KOPT-K1 (cell line): Measurements from ENCODE around the gene CDYL.
A peak's percentile ranks its signal among the peaks of the same experiment; 100 is the strongest.
"Not testable (repeated sequence)": the region's sequence is repeated elsewhere in the genome, so short reads cannot be mapped to it uniquely, and the experiment has no call there.

Experiments
- H3K27ac ChIP-seq: fragments of 200-600 bp; sonication (generic); 2 replicates; pipeline ENCODE4 v1.5.1; 2016; ENCODE audit warnings: antibody characterized with exemption, mild to moderate bottlenecking, low read depth, low read length; ENCODE audit not compliant: poor library complexity, severe bottlenecking
- H3K36me3 ChIP-seq: fragments of 200-600 bp; sonication (generic); 2 replicates; pipeline ENCODE4 v1.5.1; 2017; ENCODE audit warnings: antibody characterized with exemption, mild to moderate bottlenecking, low read length, moderate library complexity; ENCODE audit not compliant: insufficient read depth
- H3K9me3 ChIP-seq: fragments of 200-600 bp; sonication (generic); 2 replicates; pipeline ENCODE4 v1.5.1; 2017; ENCODE audit warnings: antibody characterized with exemption, low read length, mild to moderate bottlenecking; ENCODE audit not compliant: insufficient read depth, poor library complexity, severe bottlenecking

Gene CDYL

DNA sequence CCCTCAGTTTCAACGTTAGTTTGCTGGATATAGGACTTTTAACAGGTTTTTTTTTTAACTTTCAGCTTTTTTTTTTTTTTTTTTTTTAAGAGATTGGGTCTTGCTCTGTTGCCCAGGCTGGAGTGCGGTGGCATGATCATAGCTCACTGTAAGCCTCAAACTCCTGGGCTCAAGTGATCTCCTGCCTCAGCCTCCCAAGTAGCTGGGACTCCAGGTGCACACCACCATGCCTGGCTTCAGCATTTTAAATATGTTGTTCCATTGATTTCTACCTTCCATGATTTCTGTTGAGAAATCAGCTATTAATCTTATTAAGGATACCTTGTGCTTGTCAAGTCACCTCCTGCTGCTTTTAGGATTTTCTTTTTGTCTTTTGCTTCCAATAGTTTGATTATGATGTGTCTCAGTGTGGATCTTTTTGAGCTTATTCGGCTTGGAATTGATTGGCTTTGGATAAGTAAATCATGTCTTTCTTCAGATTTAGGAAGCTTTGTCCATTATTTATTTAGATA is 52.0 kb downstream of the CDYL start:
- Histone ChIP-seq H3K9me3 (peaks cover 47% of the 10 kb centered on the region), H3K36me3 (peaks cover 6% of the 10 kb centered on the region; the same call in 1 of the 2 replicates), H3K27ac (no peak overlapping the region)

DNA sequence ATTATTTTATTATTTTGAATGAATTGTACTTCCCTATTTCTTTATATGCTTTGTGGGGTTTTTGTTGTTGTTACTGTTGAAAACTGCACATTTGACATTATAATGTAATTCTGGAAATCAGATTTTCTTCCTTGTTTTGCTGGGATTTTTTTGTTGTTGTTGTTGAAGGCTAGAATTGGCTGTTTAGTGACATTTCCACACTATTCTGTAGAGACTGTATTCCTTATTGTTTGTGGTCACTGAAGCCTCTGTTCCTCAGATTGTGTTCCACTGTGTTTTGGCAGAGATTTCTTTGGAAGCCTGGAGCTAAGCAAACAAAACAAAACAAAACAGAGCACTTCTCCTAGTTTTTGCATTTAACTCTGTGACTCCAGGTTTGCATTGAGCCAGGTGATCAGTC is 52.9 kb downstream of the CDYL start:
- Histone ChIP-seq H3K36me3 (peaks cover 6% of the 10 kb centered on the region; the same call in 1 of the 2 replicates), H3K9me3 (peaks cover 47% of the 10 kb centered on the region), H3K27ac (no peak overlapping the region)

DNA sequence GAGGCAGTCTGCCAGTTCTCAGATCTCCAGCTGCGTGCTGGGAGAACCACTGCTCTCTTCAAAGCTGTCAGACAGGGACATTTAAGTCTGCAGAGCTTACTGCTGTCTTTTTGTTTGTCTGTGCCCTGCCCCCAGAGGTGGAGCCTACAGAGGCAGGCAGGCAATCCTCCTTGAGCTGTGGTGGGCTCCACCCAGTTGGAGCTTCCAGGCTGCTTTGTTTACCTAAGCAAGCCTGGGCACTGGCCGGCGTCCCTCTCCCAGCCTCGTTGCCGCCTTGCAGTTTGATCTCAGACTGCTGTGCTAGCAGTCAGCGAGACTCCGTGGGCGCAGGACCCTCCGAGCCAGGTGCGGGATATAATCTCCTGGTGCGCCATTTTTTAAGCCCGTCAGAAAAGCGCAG is 59.3 kb downstream of the CDYL start:
- peaks cover 31% of the 10 kb centered on the region for H3K9me3 ChIP-seq
- H3K36me3 ChIP-seq, H3K27ac ChIP-seq: not testable (repeated sequence)

DNA sequence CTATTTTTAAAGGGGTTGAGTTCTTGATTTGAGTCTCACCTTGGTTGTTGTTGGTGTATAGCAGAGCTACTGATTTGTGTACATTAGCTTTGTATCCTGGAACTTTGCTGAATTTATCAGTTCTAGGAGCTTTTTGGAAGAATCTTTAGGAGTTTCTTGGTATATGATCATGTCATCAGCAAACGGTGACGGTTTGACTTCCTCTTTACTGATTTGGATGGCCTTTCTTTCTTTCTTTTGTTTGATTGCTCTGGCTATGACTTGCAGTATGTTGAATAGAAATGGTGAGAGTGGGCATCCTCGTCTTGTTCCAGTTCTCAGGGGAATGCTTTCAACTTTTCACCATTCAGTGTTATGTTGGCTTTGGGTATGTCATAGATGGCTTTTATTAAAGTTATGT is 64.0 kb downstream of the CDYL start:
- Histone ChIP-seq H3K36me3 (no peaks in the 10 kb centered on the region; the same call in 1 of the 2 replicates), H3K27ac (no peak overlapping the region), H3K9me3 (peaks cover 66% of the 10 kb centered on the region)

DNA sequence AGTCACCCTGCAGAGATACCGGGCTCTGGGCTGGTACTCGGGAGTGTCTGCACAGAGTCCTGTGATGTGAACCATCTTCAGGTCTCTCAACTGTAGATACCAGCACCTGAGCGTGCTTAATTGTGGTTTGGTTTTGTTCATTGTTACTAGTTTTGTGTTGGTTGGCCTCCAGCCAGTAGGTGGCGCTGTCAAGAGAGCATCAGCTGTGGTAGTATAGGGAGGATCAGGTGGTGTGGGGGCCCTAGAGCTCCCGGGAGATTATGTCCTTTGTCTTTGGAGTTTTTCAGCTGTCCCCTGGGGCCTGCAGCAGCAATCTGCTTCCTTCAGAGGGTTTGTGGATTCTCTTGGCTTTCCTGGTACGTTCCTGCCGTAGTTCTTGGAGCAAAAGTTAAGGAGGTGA is 67.9 kb downstream of the CDYL start:
- Histone ChIP-seq H3K9me3 (peaks cover 54% of the 10 kb centered on the region), H3K36me3 (no peaks in the 10 kb centered on the region; the same call in 1 of the 2 replicates), H3K27ac (no peak overlapping the region)

DNA sequence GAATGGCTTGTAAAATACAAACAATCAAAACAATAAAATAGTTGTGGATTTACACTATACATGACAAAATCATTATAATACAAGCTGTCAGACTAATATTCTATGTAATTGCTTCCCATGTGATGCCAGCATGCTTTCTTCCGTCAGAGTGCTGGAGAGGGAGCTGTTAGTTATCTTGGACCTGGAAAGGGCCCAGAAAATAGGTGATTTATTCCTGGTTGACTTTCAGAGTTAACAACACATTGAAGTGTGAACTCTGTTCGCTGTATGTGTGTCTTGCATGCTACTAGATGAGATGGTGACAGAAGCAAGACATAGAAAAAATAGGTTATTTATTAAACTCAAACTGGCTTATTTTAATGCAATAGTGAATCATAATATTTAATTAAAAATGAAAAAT is 70.2 kb downstream of the CDYL start:
- no peaks in the 10 kb centered on the region; the same call in 1 of the 2 replicates for H3K36me3 ChIP-seq
- peaks cover 42% of the 10 kb centered on the region for H3K9me3 ChIP-seq
- H3K27ac ChIP-seq = no peak overlapping the region

DNA sequence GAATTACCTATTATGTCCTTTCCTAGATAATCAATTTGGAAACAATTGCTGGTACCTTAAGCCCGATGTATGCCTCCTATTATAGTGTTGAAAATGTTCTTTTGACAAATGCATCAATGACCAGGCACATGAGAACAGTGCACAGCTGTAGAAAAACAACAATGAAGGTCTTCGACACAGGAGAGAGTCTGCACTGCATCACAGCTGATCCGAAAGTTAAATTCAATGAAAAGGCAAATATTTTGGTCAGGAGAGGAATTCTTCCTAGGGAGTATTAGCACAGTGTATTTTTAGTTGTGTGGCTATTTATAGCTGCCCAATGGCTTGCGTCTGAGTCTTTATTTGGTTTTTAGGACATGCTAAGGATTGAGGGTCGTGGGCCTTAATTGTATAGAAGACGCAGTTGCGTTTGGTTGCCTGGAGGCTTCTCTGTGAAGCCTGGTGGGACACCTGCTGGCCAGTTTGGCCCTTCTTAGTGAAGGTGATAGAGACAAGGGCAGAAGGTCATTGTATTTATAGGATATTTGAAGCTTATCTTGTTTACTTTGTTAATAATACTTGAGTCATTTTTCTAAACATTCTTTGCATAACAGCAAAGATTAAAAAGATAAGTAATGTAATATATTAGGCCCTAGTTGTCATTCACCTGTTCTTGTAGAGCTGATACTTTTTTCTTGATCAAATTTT is 72.3 kb downstream of the CDYL start:
- Histone ChIP-seq H3K27ac (no peak overlapping the region), H3K36me3 (no peaks in the 10 kb centered on the region; the same call in 1 of the 2 replicates), H3K9me3 (peaks cover 27% of the 10 kb centered on the region)

DNA sequence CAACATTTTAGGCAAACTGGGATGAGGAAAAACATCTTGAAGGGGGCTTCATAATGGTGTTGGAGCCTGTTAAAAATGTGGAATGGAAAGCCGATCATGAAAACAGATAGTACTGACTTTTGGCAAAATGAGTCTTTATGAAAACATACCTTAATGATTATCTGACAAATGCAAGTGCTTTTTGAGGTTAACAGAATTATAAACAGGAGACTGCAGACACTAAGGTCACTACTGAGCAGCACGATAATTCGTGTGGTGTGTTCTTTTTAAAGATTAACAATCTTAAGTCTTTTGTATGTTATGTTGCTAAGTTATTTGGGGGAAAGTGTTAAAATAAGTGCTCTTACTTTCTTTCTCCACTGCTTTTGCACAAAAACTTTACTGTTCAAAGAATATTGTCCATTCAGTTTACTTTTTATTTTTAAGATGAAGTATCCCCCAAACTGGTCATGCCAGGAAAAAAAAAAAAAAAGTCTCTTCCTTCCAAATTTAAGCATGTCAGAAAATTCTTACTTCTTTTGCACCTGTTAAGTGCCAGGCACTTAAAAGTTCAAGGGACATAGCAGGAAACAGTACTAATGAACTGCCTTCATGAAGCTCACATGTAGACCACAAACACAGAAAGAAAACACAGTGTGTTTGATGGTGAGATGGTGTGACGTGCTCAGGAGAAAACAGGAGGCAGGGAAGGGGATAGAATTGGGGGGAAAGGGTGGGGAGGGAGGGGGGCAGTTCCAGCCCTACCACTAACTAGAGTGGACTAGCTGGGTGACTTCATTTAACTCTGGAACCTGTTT is 73.2 kb downstream of the CDYL start:
- peak overlapping the region; percentile 1 for H3K27ac ChIP-seq
- H3K36me3 ChIP-seq = no peaks in the 10 kb centered on the region
- peaks cover 18% of the 10 kb centered on the region for H3K9me3 ChIP-seq

DNA sequence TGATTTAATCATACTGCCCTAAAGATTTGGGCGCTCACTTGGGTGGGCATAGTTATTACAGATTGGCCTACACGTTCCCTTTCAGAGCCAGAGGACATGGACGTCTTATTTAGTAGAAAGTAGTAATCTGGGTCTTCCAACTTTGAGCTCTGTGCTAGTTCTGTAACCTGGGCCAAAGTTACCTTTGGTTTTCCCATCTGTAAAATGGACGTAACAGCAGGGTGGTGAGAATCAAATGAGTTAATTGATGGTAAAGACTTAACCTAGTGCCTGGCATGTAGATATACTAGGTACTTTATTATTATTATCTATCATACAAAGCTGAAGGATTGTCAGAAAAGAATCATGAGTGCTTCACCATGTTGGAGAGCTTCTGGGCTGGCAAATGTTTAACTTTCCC is 74.8 kb downstream of the CDYL start:
- no peaks in the 10 kb centered on the region for H3K36me3 ChIP-seq
- H3K27ac ChIP-seq = no peak overlapping the region
- H3K9me3 ChIP-seq = peaks cover 2% of the 10 kb centered on the region

DNA sequence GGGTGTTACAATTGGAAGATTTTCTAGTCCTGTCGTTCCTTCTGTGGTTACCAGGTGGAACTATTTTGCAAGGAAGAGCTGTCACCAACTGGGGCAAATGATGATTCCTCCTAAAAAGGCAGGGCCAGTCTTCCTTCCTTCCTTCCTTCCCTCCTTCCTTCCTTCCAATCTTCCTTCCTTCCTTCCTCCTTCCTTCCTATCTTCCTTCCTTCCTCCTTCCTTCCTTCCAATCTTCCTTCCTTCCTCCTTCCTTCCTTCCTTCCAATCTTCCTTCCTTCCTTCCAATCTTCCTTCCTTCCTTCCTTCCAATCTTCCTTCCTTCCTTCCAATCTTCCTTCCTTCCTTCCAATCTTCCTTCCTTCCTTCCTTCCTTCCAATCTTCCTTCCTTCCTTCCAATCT is 76.0 kb downstream of the CDYL start:
- H3K9me3 ChIP-seq, H3K36me3 ChIP-seq: not testable (repeated sequence)

DNA sequence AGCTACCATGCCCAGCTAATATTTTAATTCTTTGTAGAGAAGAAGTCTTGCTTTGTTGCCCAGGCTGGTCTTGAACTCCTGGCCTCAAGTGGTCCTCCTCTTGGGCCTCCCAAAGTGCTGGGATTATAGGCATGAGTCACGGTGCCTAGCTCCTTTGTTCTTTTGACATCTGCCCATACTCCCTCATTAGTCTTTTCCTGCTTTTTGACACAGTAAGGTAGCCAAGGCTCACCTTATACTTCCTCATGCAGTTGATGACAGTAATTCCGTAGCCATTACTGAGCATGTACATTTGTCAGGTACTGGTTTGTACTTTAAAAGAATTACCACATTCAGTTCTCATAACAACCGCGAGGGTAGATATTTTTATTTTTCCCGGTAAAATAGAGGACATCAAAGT is 76.7 kb downstream of the CDYL start:
- H3K36me3 ChIP-seq = no peaks in the 10 kb centered on the region
- no peak overlapping the region for H3K27ac ChIP-seq
- H3K9me3 ChIP-seq = no peaks in the 10 kb centered on the region

More for the DNA sequence above, 76.0 kb downstream of the CDYL start:
- H3K27ac ChIP-seq = not testable (repeated sequence)

DNA sequence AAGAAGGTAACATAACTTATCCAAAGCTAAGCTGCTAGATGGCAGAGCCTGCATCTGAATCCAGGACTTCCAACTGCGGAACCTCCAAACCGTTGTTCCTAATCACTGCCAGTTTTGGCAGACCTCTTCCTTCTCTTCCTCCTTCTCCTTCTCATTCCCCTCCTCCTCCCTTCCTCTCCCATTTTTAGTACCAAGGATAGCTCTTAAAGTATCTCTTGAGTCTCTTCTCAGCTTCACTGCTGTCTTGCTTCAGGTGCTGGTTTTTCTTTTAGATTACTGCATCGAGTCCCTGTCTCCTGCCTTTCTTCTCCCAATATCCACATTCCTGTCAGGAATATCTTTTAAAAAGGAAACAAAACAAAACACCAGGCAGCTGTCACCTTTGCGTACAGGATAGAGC is 77.1 kb downstream of the CDYL start:
- H3K9me3 ChIP-seq = no peaks in the 10 kb centered on the region
- H3K27ac ChIP-seq = no peak overlapping the region
- no peaks in the 10 kb centered on the region for H3K36me3 ChIP-seq

DNA sequence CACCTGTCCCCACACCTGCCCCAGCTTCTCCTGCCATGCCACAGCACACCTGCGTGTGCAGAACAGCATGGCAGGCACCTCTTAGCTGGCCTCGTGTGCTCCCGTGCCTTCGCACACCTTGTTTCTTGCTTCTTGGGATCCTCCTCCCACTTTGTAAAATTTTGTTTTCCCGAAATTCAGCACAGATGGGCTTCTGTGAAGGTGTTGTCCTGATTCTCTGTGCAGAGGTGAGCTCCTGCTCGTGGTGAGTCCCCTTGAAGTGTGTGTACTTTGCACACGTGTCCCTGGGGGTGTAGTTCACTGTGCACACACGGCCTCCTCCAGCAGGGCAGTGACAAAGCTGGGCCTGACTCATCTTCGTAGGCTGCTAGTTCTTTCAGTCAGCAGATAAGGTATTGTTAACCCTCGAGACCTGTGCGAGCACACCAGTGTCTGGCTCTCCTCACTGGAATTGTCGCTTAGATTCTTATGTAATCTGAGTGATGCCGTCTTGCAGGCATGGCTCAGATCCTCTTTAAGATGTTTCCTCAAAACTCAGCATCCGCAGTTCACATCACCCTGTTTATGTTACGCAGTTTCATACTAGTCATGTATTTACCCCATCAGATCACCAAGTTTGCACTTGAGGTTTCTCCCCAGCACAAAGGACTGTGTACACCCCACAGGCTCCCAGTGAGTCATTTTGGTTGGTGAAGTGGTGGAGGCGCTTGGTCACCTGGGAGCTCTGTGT is 77.7 kb downstream of the CDYL start:
- H3K36me3 ChIP-seq = no peaks in the 10 kb centered on the region
- no peak overlapping the region for H3K27ac ChIP-seq
- H3K9me3 ChIP-seq = no peaks in the 10 kb centered on the region

DNA sequence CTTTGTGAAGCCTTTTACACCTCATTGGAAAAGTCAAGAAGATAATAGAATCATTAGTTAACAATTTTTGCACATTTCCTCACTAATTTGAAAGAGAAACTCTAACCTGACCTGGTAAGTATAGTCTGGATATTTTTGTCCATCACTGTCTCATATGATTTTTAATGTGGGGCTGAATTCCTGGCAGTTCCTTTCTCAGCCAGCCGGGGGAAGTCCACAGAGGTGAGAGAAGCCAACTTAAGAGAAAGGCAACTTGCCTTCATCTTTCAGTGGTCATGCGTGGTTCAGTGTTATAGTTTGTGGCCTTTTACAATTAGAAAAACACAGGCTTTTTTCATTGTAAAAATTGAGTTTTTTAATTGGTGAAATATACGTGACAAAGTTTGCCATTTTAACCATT is 80.6 kb downstream of the CDYL start:
- H3K27ac ChIP-seq = no peak overlapping the region
- no peaks in the 10 kb centered on the region for H3K9me3 ChIP-seq
- no peaks in the 10 kb centered on the region for H3K36me3 ChIP-seq
